AG04449 (cell line): ENCODE results near the gene BAG3.
A peak's percentile ranks its signal among the peaks of the same experiment; 100 is the strongest.

ENCODE experiments used
- CTCF ChIA-PET: fragments of 350-600 bp; formaldehyde crosslinking; extraction: SDS; loops from one replicate; lab custom pipeline; 2021; ENCODE audit warnings: antibody characterized with exemption; lab: Yijun Ruan, JAX
- POLR2A ChIA-PET: fragments of 400-600, 350-600 bp; formaldehyde crosslinking; extraction: SDS; loops from one replicate; lab custom pipeline; 2020; ENCODE audit warnings: antibody characterized with exemption, inconsistent platforms; lab: Yijun Ruan, JAX
- DNase-seq: peaks from one replicate; pipeline ENCODE4 v3.0.0-alpha.2; 2010; ENCODE audit warnings: low read depth, low spot score
- H3K4me3 ChIP-seq: 2 replicates; pipeline ENCODE4 v1.5.1; 2011; ENCODE audit warnings: low read depth, mild to moderate bottlenecking, control low read depth, low read length
- CTCF ChIP-seq: IDR thresholded peaks from one replicate; pipeline ENCODE4 v1.5.1; 2011; ENCODE audit warnings: mild to moderate bottlenecking, moderate library complexity, low read length, control low read depth, inconsistent platforms; ENCODE audit not compliant: insufficient read depth; ENCODE audit errors: missing control alignments

BAG3 gene

GRCh38 chr10:119666709-119667004, 15.5 kb downstream of the BAG3 start:
- DNase-seq: no peak
- ChIA-PET POLR2A (interaction anchor here (0.9 to 2.8 kb wide), 2 partner anchors 9 to 16 kb away, joined by 3 to 9 read pairs; partner anchors contain the start of gene BAG3), CTCF (interaction anchor here (0.6 to 3.7 kb wide), 8 partner anchors 13 to 468 kb away, joined by 3 to 25 read pairs (median 4); partner anchors contain the start of gene MCMBP)
- TF ChIP-seq CTCF: no peak
- no peak overlapping the region for H3K4me3 ChIP-seq

GRCh38 chr10:119667562-119668328, 16.6 kb downstream of the BAG3 start:
- ChIA-PET POLR2A (interaction anchor here (0.6 to 2.8 kb wide), 5 partner anchors 10 to 58 kb away, joined by 3 to 9 read pairs (median 4); partner anchors contain the start of gene BAG3), CTCF (interaction anchor here (1.0 to 3.7 kb wide), 5 partner anchors 14 to 59 kb away, joined by 3 to 25 read pairs (median 7); no protein-coding TSS in a partner anchor)
- peak; percentile 79 for DNase-seq
- peak overlapping the region; percentile 33 for H3K4me3 ChIP-seq
- TF ChIP-seq CTCF: peak; percentile 14

- no peak overlapping the region for H3K4me3 ChIP-seq
- CTCF ChIA-PET: interaction anchor here (1.0 to 3.7 kb wide), 3 partner anchors 14 to 60 kb away, joined by 3 to 25 read pairs (median 12); no protein-coding TSS in a partner anchor
- TF ChIP-seq CTCF: no peak
- DNase-seq: no peak
- POLR2A ChIA-PET: interaction anchor here (0.7 to 2.8 kb wide), 3 partner anchors 11 to 57 kb away, joined by 4 to 9 read pairs (median 9); partner anchors contain the start of gene BAG3
Observed at GRCh38 chr10:119668461-119668860, 17.3 kb downstream of the BAG3 start.

GRCh38 chr10:119669331-119669730, 18.2 kb downstream of the BAG3 start:
- ChIA-PET POLR2A (no interaction called here), CTCF (interaction anchor here (3.0 to 3.7 kb wide), 3 partner anchors 17 to 190 kb away, joined by 12 to 25 read pairs (median 12); no protein-coding TSS in a partner anchor)
- no peak for DNase-seq
- TF ChIP-seq CTCF: no peak
- H3K4me3 ChIP-seq: no peak overlapping the region

GRCh38 chr10:119669975-119670640, 18.9 kb downstream of the BAG3 start:
- TF ChIP-seq CTCF: no peak
- POLR2A ChIA-PET: interaction anchor here (1.1 to 1.2 kb wide), 3 partner anchors 9 to 19 kb away, joined by 3 to 5 read pairs (median 4); partner anchors contain the start of gene BAG3
- no peak for DNase-seq
- CTCF ChIA-PET: interaction anchor here (3.7 to 4.1 kb wide), 2 partner anchors 16 to 190 kb away, joined by 12 to 25 read pairs; no protein-coding TSS in a partner anchor
- no peak overlapping the region for H3K4me3 ChIP-seq

- no peak overlapping the region for H3K4me3 ChIP-seq
- CTCF ChIA-PET: interaction anchor here (3.7 to 4.1 kb wide), 2 partner anchors 16 to 189 kb away, joined by 12 to 25 read pairs; no protein-coding TSS in a partner anchor
- POLR2A ChIA-PET: interaction anchor here (1.1 to 1.2 kb wide), 3 partner anchors 8 to 20 kb away, joined by 3 to 5 read pairs (median 4); partner anchors contain the start of gene BAG3
- no peak for DNase-seq
- no peak for TF ChIP-seq CTCF
Observed at GRCh38 chr10:119670717-119671116, 19.5 kb downstream of the BAG3 start.
